ENCODE data around the gene HPS1.

GRCh38 chr10:98390406-98390805 lies 56.3 kb downstream of the HPS1 start:
- TF ChIP-seq EP300 (IDR thresholded peaks at IDR 0.05; ENCODE audit: borderline replicate concordance in 1 of 2, low read depth in 1 of 2, low read length in 1 of 2) (no peak), YY1 (IDR thresholded peaks at IDR 0.05; ENCODE audit: low read depth) (no peak), CTCF (IDR thresholded peaks at IDR 0.05) (no peak), ELF1 (IDR thresholded peaks at IDR 0.05) (no peak), ZBTB33 (IDR thresholded peaks at IDR 0.05; ENCODE audit: borderline replicate concordance, low read depth) (no peak)

Measured in SK-N-SH (cell line).